Calu3 (cell line): ENCODE measurements around the gene PODXL. TPM values are rescaled to one million over a fixed set of nuclear protein-coding genes. Genes with fewer than 3 reads are reported as not detected.
"Not testable (repeated sequence)": the region's sequence is repeated elsewhere in the genome, so short reads cannot be mapped to it uniquely, and the experiment has no call there.

ENCODE experiments used
- BruUV-seq: library from RNA; stranded (reverse); fragments of 400-500 nt; replicated peaks from 2 replicates; lab custom pipeline; 2021; lab: Mats Ljungman, UMichigan
- CTCF ChIA-PET: fragments of 300-600 bp; sonication (Branson Sonifier 250); formaldehyde crosslinking; loops from one replicate; lab custom pipeline; 2022; ENCODE audit warnings: antibody characterized with exemption; lab: Charles Lee
- DNase-seq: peaks from one replicate; pipeline ENCODE4 v3.0.0; 2022
- H3K27ac Mint-ChIP-seq: one replicate; pipeline ENCODE4 v1.8.0; 2022; ENCODE audit warnings: mixed read lengths; ENCODE audit not compliant: unreplicated experiment
- H3K27me3 Mint-ChIP-seq: one replicate; pipeline ENCODE4 v1.8.0; 2022; ENCODE audit warnings: mixed read lengths; ENCODE audit not compliant: unreplicated experiment
- H3K36me3 Mint-ChIP-seq: one replicate; pipeline ENCODE4 v1.8.0; 2022; ENCODE audit warnings: mild to moderate bottlenecking, moderate library complexity, mixed read lengths; ENCODE audit not compliant: insufficient read depth, unreplicated experiment
- H3K4me1 Mint-ChIP-seq: one replicate; pipeline ENCODE4 v1.8.0; 2022; ENCODE audit warnings: mild to moderate bottlenecking, low read depth, mixed read lengths; ENCODE audit not compliant: unreplicated experiment
- H3K4me3 Mint-ChIP-seq: one replicate; pipeline ENCODE4 v1.8.0; 2022; ENCODE audit warnings: mild to moderate bottlenecking, low read depth, moderate library complexity, mixed read lengths; ENCODE audit not compliant: unreplicated experiment
- H3K9me3 Mint-ChIP-seq: one replicate; pipeline ENCODE4 v1.8.0; 2022; ENCODE audit warnings: low read depth, mixed read lengths; ENCODE audit not compliant: unreplicated experiment
- intact Hi-C: fragments of 100-400 bp; cut with micrococcal nuclease; formaldehyde crosslinking; loops from one replicate; pipeline ENCODE4 v1.10.0; 2022; ENCODE audit not compliant: unreplicated experiment
- total RNA-seq: library from RNA; stranded (reverse); gene quantifications from 2 replicates; pipeline ENCODE4 v1.2.3, GENCODE V29; 2022
- TF ChIP-seq, protein P1 (sequence below): fragments of 200-600 bp; IDR thresholded peaks from one replicate; pipeline ENCODE4 v1.8.0; 2022; ENCODE audit warnings: antibody characterized with exemption; ENCODE audit not compliant: unreplicated experiment

Gene PODXL
- total RNA-seq, 1 experiment from 2014 or later = 15.5 TPM

DNA sequence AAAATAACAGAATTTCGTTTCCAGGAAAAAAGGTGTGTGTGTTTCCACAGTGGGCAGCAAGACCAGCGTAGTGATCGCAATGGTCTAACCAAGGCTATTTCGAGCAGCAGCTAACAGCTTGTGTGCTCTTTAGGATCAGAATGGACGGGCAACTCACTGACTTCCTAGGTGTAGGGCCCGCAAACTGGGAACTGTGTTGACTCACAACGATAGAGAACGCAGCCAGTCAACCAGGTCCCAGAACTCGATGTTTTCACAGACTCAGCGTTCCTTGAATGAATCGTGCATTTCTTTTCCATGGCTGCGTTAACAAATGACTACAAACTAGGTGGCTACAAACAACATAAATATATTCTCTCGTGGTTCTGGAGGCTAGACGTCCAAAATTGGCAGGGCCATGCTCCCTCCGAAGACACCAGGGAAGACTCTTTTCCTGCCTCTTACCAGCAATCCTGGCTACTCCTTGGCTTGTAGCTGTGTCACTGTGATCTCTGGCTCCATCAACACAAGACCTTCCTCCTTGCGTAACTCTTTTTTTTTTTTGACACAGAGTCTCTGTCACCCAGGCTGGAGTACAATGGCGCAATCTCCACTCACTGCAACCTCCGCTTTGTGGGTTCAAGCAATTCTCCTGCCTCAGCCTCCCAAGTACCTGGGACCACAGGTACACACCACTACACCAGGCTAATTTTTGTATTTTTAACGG is 39.1 kb downstream of the PODXL start:
- H3K36me3 Mint-ChIP-seq = no peaks in the 10 kb centered on the region
- TF ChIP-seq, protein P1, sequence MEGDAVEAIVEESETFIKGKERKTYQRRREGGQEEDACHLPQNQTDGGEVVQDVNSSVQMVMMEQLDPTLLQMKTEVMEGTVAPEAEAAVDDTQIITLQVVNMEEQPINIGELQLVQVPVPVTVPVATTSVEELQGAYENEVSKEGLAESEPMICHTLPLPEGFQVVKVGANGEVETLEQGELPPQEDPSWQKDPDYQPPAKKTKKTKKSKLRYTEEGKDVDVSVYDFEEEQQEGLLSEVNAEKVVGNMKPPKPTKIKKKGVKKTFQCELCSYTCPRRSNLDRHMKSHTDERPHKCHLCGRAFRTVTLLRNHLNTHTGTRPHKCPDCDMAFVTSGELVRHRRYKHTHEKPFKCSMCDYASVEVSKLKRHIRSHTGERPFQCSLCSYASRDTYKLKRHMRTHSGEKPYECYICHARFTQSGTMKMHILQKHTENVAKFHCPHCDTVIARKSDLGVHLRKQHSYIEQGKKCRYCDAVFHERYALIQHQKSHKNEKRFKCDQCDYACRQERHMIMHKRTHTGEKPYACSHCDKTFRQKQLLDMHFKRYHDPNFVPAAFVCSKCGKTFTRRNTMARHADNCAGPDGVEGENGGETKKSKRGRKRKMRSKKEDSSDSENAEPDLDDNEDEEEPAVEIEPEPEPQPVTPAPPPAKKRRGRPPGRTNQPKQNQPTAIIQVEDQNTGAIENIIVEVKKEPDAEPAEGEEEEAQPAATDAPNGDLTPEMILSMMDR = no peak
- H3K27me3 Mint-ChIP-seq = no peaks in the 10 kb centered on the region
- no peaks in the 10 kb centered on the region for H3K9me3 Mint-ChIP-seq
- intact Hi-C loops = no loop called here
- H3K4me3 Mint-ChIP-seq = no peak overlapping the region
- DNase-seq = no peak
- no peak overlapping the region for H3K27ac Mint-ChIP-seq
- CTCF ChIA-PET = no interaction called here
- no TSS peak for BruUV-seq
- peaks cover 18% of the 10 kb centered on the region for H3K4me1 Mint-ChIP-seq

DNA sequence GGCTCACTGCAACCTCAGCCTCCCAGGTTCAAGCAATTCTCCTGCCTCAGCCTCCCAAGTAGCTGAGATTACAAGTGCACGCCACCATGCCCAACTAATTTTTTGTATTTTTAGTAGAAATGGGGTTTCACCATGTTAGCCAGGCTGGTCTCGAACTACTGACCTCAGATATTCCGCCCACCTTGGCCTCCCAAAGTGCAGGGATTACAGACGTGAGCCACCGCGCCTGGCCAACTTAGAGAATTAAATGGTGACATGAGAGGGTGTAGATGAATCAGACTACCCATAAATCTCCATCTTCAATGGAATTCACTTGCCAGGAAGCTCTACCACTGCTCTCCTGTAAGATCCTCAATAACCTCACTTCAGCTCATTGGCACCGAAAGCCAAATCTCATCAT is 41.0 kb downstream of the PODXL start:
- H3K9me3 Mint-ChIP-seq, H3K27ac Mint-ChIP-seq, H3K27me3 Mint-ChIP-seq, CTCF ChIA-PET, H3K36me3 Mint-ChIP-seq, BruUV-seq, H3K4me3 Mint-ChIP-seq, DNase-seq, intact Hi-C loops: not testable (repeated sequence)
- peaks cover 10% of the 10 kb centered on the region for H3K4me1 Mint-ChIP-seq

DNA sequence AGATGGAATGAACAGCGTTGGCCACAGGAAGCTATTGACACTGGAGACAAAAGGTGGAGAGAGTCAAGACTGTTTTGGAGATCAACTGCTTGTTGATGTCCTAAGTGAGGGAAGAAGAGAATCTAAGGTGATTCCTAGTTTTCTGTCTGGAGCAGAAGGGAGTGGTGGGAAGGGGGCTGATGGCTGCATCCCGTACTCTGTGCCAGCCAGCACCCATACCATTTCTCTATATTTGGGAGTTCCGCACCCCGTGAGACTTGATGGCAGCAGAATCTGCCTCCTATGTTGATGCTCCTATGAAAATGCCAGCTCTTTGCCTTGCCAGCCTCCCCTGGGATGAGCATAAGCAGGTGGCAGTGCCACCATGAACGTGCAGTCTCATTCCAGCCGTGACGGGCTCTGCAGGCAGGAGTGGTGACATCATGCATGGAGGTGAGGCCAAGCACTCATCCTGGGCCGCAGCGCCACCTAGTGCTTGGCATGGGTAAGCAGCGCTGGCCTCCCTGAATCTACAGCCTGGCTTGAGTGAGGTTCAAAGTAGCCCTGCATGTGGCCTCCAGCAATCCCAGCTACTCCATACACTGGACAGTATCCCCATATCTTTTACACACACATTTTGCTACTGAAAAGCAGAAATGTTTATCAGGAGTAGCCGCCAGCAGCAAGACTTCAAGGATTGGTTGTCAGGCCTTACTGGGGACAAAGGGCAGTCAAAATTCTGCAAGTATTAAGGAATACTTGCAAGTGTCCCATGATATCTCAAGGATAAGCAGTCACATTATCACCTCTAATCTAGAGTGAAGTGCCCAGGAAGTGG is 43.0 kb downstream of the PODXL start:
- Mint-ChIP-seq H3K27ac (no peak overlapping the region), H3K27me3 (no peaks in the 10 kb centered on the region), H3K36me3 (peaks cover 5% of the 10 kb centered on the region), H3K4me3 (no peak overlapping the region), H3K9me3 (no peaks in the 10 kb centered on the region), H3K4me1 (peaks cover 10% of the 10 kb centered on the region)
- TF ChIP-seq, protein P1 = peak; percentile 83
- peak; percentile 88 for DNase-seq
- intact Hi-C loops = no loop called here
- CTCF ChIA-PET = interaction anchor here (0.7 kb wide), 1 partner anchor 450 kb away, joined by 9 read pairs; no protein-coding TSS in a partner anchor
- BruUV-seq = no TSS peak

DNA sequence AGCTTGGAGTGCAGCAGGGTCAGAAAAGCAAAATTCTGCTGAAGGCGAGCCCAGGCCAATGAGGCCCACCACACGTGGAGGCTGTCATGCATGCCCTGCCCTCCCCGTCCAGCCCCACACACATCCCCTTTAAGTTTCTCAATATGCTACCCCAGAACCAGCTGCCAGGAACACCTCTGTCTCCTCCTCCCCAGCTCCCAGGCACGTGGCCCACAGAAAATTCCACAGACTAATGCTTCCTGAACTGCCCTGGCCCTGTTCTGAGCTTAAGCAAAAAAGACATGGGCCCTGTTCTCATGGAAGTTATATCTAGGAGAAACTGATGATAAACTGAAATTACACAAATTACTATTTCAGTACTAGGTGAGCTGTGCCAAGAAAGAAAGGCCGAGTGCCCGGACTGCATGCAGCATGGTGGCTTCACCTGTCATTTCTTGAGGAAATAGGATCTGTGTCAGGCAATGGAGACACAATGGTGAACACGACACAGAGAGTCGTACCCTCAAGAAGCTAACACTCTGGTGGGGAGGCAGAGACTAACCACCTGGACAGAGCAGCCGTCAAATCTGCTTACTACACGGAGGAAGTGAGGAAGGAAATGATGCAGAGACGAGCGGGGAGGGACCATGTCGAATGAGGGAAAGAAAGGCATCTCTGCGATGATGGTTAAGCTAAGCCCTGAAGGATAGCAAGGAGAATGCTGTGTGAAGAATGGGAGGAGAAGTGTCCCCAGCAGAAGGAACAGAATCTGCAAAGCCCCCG is 44.5 kb downstream of the PODXL start:
- Mint-ChIP-seq H3K36me3 (peaks cover 6% of the 10 kb centered on the region), H3K9me3 (no peaks in the 10 kb centered on the region), H3K4me1 (peaks cover 10% of the 10 kb centered on the region), H3K27me3 (no peaks in the 10 kb centered on the region), H3K4me3 (no peak overlapping the region), H3K27ac (no peak overlapping the region)
- no peak for DNase-seq
- CTCF ChIA-PET = no interaction called here
- intact Hi-C loops = no loop called here
- no TSS peak for BruUV-seq
- TF ChIP-seq, protein P1 = no peak
